Smooth muscle cell (in vitro differentiated cells): Measurements from ENCODE around the gene AFAP1. TPM values are rescaled to one million over a fixed set of nuclear protein-coding genes. Genes with fewer than 3 reads are reported as not detected.
A peak's percentile ranks its signal among the peaks of the same experiment; 100 is the strongest.

ENCODE experiments used
- DNase-seq: peaks from one replicate; lab custom pipeline; 2025; ENCODE audit not compliant: unreplicated experiment; lab: John Stamatoyannopoulos, UW
- H2AFZ ChIP-seq: fragments of 200-600 bp; sonication (generic); 2 replicates; pipeline ENCODE4 v1.6.0; 2016; ENCODE audit warnings: antibody characterized with exemption, low read depth, mild to moderate bottlenecking
- H3F3A ChIP-seq: fragments of 200-600 bp; sonication (generic); 2 replicates; pipeline ENCODE4 v1.6.0; 2017; ENCODE audit warnings: antibody characterized with exemption, low read depth
- H3K27ac ChIP-seq: fragments of 200-600 bp; sonication (generic); 2 replicates; pipeline ENCODE4 v1.5.1; 2016; ENCODE audit warnings: low read depth, mild to moderate bottlenecking
- H3K27me3 ChIP-seq: fragments of 200-600 bp; sonication (generic); 2 replicates; pipeline ENCODE4 v1.6.1; 2016; ENCODE audit warnings: low read depth, mild to moderate bottlenecking
- H3K36me3 ChIP-seq: fragments of 200-600 bp; sonication (generic); 2 replicates; pipeline ENCODE4 v1.5.1; 2016; ENCODE audit warnings: low read depth
- H3K4me1 ChIP-seq: fragments of 200-600 bp; sonication (generic); 2 replicates; pipeline ENCODE4 v1.5.1; 2016; ENCODE audit warnings: low read depth
- H3K4me2 ChIP-seq: fragments of 200-600 bp; sonication (generic); 2 replicates; pipeline ENCODE4 v1.6.0; 2016; ENCODE audit warnings: mild to moderate bottlenecking
- H3K4me3 ChIP-seq: fragments of 200-600 bp; sonication (generic); 2 replicates; pipeline ENCODE4 v1.5.1; 2016; ENCODE audit warnings: mild to moderate bottlenecking
- H3K79me2 ChIP-seq: fragments of 200-600 bp; sonication (generic); 2 replicates; pipeline ENCODE4 v1.6.0; 2016; ENCODE audit warnings: low read depth, mild to moderate bottlenecking
- H3K9ac ChIP-seq: fragments of 200-600 bp; sonication (generic); 2 replicates; pipeline ENCODE4 v1.6.0; 2016; ENCODE audit warnings: low read depth
- H3K9me3 ChIP-seq: fragments of 200-600 bp; sonication (generic); replicated peaks from 2 replicates; pipeline ENCODE4 v1.5.1; 2016; ENCODE audit warnings: low read depth
- H4K20me1 ChIP-seq: fragments of 200-600 bp; sonication (generic); 2 replicates; pipeline ENCODE4 v1.6.0; 2016; ENCODE audit warnings: low read depth
- WGBS: methylation state at CpG from one replicate; pipeline ENCODE4 v1.1.7; 2016; ENCODE audit warnings: low lambda C conversion rate; 5-methylcytosine and 5-hydroxymethylcytosine counted together
- polyA plus RNA-seq: library from polyadenylated mRNA; unstranded; fragments of >200 nt; fragmentation: Nextera tagmentation; extraction: Ambion mirVana; gene quantifications from 2 replicates; pipeline ENCODE4 v1.2.1, GENCODE V29; 2016
- total RNA-seq: library from RNA; depleted of rRNA; stranded (reverse); fragments of >200 nt; gene quantifications from 2 replicates; pipeline ENCODE4 v1.2.3, GENCODE V29; 2014
- TF ChIP-seq, protein P1 (sequence below): fragments of 200-600 bp; sonication (generic); IDR thresholded peaks from 2 replicates; pipeline ENCODE4 v1.5.1; 2017; ENCODE audit warnings: borderline replicate concordance, mild to moderate bottlenecking, antibody characterized with exemption; ENCODE audit not compliant: insufficient read depth, poor library complexity, severe bottlenecking

The AFAP1 gene
- total and polyA plus RNA-seq, 2 experiments from 2014 or later, result 12.6 to 24.8 TPM

DNA sequence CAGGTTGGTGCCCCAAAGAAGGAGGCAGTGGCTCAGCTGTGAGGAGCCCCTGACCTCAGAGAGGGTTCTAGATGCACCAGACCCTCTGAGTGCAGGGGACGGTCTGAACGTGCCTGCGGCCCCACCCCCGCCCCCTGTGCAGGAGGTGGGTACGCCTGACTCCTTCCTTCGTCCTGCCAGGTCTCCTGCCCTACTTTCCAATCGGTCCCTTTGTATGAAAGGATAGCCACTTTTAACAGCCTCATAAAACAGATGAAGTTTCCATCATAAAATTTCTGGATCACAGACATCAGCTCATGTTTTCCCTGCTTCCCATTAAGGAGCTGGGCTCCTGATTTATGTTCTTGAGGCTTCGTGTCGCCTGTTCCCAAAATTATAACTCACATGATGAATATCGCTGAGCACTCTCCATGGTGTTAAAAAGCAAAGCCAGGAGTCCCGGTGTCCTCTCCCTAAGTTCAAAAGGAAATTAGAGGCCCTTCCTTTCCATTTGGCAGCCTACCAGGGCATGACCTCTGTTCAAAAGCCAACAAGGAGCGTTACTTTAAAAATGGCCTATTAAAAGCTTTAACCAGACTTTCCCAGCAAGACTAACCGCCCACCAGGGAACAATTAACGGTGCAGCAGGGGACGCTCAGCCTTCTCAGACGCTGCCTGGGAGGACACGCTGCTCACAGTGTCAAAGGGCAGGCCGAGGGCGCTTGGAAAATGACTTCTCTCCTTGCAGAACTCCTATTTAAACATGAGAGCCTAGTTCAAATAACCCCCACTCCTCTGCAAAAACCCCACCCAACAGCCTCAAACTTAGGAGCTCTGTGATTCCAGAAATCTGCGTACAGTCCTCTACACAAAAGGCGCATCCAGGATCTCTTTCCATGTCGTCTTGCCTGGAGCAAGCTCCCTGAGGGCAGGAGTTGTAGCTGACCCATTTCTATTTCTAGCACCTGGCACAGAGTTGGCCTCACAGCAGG is 181.9 kb downstream of the AFAP1 start:
- Histone ChIP-seq H3K4me2 (peak overlapping the region; percentile 9), H3K27me3 (no peaks in the 10 kb centered on the region), H3K27ac (no peak overlapping the region), H3F3A (no peaks in the 10 kb centered on the region), H4K20me1 (peaks cover 78% of the 10 kb centered on the region), H3K4me1 (peaks cover 11% of the 10 kb centered on the region), H3K9me3 (no peaks in the 10 kb centered on the region), H3K9ac (no peak overlapping the region), H3K79me2 (no peaks in the 10 kb centered on the region), H2AFZ (no peak overlapping the region), H3K4me3 (no peak overlapping the region), H3K36me3 (no peaks in the 10 kb centered on the region)
- no peak for DNase-seq
- TF ChIP-seq, protein P1, sequence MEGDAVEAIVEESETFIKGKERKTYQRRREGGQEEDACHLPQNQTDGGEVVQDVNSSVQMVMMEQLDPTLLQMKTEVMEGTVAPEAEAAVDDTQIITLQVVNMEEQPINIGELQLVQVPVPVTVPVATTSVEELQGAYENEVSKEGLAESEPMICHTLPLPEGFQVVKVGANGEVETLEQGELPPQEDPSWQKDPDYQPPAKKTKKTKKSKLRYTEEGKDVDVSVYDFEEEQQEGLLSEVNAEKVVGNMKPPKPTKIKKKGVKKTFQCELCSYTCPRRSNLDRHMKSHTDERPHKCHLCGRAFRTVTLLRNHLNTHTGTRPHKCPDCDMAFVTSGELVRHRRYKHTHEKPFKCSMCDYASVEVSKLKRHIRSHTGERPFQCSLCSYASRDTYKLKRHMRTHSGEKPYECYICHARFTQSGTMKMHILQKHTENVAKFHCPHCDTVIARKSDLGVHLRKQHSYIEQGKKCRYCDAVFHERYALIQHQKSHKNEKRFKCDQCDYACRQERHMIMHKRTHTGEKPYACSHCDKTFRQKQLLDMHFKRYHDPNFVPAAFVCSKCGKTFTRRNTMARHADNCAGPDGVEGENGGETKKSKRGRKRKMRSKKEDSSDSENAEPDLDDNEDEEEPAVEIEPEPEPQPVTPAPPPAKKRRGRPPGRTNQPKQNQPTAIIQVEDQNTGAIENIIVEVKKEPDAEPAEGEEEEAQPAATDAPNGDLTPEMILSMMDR, result no peak
- 60% methylated on average over 22 of the region's 22 CpGs for WGBS

DNA sequence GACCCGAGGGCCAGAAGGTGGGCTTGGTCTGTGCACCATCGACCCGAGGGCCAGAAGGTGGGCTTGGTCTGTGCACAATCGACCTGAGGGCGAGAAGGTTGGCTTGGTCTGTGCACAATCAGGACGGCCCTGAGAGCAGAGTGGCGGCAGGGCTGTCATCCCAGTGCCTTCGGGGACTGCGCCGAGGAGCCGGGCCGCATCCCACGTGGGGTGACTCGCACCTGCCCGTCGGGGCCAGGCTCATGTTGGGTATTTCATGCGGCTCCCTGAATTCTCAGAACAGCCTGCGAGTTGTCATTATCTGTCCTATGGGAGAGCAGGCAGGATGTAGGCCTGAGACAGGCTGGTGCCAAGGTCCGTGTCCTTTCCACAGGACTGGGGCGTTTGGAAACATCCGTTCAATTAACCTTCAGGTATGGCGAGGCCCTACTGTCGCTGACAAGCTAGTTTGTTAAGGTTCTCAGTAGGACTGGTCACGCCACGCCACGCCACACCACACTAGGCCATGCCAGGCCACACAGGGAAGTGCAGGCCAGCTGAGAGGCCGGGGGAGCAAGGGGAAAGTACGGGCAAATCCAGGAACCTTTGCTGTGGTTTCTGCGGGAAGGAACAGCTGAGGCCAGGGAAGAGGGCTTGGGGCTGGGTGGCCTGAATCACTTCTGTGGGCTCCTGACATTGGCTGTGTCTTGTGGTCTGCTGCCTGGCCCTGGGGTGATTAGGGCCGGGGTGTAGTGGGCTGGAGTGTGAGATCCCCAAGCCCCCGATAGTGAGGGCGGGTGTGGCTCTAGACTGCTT is 182.9 kb downstream of the AFAP1 start:
- peaks cover 11% of the 10 kb centered on the region for H3K4me1 ChIP-seq
- 80% methylated on average over 32 of the region's 32 CpGs for WGBS

DNA sequence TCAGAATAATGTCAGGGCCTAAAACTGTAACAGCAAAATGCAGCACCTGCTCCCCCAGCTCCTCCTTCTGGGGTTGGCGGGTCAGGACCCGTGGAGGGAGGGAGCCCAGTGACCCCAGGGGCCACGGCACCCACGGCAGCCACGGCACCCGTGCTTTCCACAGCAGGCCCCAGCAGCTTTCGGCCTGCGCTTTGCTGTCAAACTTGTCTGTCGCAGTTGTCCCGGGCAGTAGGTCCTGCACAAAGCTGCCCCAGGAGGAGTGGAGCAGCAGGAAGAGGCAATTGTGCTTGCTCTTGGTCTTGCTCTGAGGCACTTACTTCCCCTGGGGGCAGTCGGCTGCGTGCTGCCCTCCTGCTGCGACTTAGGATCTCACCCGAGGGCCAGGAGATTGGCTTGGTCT is 183.6 kb downstream of the AFAP1 start:
- H3K36me3 ChIP-seq, result no peaks in the 10 kb centered on the region
- no peaks in the 10 kb centered on the region for H3F3A ChIP-seq
- H3K79me2 ChIP-seq, result no peaks in the 10 kb centered on the region
- no peak overlapping the region for H2AFZ ChIP-seq
- peaks cover 61% of the 10 kb centered on the region for H4K20me1 ChIP-seq
- H3K4me2 ChIP-seq, result no peak overlapping the region
- no peaks in the 10 kb centered on the region for H3K9me3 ChIP-seq
- H3K27ac ChIP-seq, result no peak overlapping the region
- H3K4me1 ChIP-seq, result peaks cover 11% of the 10 kb centered on the region
- WGBS, result 97% methylated on average over 14 of the region's 14 CpGs
- H3K27me3 ChIP-seq, result no peaks in the 10 kb centered on the region
- no peak overlapping the region for H3K9ac ChIP-seq
- DNase-seq, result no peak
- TF ChIP-seq, protein P1, result no peak
- no peak overlapping the region for H3K4me3 ChIP-seq

More for the DNA sequence above, 182.9 kb downstream of the AFAP1 start:
- no peaks in the 10 kb centered on the region for H3K79me2 ChIP-seq
- no peaks in the 10 kb centered on the region for H3K9me3 ChIP-seq
- no peaks in the 10 kb centered on the region for H3K27me3 ChIP-seq
- no peak for DNase-seq
- no peak overlapping the region for H3K9ac ChIP-seq
- H3K4me2 ChIP-seq, result peak overlapping the region; percentile 9
- no peaks in the 10 kb centered on the region for H3F3A ChIP-seq
- no peaks in the 10 kb centered on the region for H3K36me3 ChIP-seq
- TF ChIP-seq, protein P1, result no peak
- no peak overlapping the region for H3K4me3 ChIP-seq
- no peak overlapping the region for H2AFZ ChIP-seq
- no peak overlapping the region for H3K27ac ChIP-seq
- peaks cover 68% of the 10 kb centered on the region for H4K20me1 ChIP-seq
